Uterus (tissue), 2 donors: Measurements from ENCODE around the gene SDK2.

Experiments used
- POLR2A ChIP-seq, 2 donors: fragments of 450-650 bp; IDR thresholded peaks; one replicate each; pipeline ENCODE4 v1.6.1; 2016; ENCODE audit warnings: antibody characterized with exemption in 2 of 2, mild to moderate bottlenecking in 1 of 2, moderate library complexity in 1 of 2
- TF ChIP-seq, protein P1 (sequence below), 4 experiments: fragments of 200-600 bp in 2 of 4; fragments of 450-650 bp in 2 of 4; sonication (generic) in 2 of 4; IDR thresholded peaks; one replicate each; pipeline ENCODE4 v1.5.1; 2016 to 2019; ENCODE audit warnings: antibody characterized with exemption in 4 of 4, mild to moderate bottlenecking in 2 of 4, moderate library complexity in 1 of 4

DNA sequence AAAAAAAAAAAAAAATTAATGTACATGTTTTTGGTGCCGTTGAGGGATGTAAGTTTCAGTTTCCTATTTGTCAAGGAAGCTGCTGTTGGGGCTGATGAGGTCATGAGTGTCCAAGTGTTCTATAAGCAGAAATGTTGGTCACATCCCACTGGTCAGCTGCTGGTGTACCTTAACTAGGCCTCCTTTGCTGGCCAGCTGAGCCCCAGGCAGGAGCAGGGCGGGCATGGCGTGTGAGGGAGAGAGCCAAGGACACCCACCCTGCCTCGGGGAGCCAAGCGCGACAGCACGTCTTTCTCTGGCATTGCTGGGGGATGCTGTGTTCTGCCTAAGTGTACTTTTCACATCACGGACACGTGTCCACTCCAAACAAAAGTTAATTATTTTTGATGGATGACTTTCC lies 224.4 kb downstream of the SDK2 start:
- TF ChIP-seq, protein P1, sequence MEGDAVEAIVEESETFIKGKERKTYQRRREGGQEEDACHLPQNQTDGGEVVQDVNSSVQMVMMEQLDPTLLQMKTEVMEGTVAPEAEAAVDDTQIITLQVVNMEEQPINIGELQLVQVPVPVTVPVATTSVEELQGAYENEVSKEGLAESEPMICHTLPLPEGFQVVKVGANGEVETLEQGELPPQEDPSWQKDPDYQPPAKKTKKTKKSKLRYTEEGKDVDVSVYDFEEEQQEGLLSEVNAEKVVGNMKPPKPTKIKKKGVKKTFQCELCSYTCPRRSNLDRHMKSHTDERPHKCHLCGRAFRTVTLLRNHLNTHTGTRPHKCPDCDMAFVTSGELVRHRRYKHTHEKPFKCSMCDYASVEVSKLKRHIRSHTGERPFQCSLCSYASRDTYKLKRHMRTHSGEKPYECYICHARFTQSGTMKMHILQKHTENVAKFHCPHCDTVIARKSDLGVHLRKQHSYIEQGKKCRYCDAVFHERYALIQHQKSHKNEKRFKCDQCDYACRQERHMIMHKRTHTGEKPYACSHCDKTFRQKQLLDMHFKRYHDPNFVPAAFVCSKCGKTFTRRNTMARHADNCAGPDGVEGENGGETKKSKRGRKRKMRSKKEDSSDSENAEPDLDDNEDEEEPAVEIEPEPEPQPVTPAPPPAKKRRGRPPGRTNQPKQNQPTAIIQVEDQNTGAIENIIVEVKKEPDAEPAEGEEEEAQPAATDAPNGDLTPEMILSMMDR (IDR thresholded peaks at IDR 0.05) = no peak
- no peak for TF ChIP-seq POLR2A (IDR thresholded peaks at IDR 0.05)
